Spleen (tissue), 11 donors: ENCODE results near the gene GRIK3. TPM values are rescaled to one million over a fixed set of nuclear protein-coding genes. Genes with fewer than 3 reads are reported as not detected.
A peak's percentile ranks its signal among the peaks of the same experiment; 100 is the strongest.
"Not testable (repeated sequence)": the region's sequence is repeated elsewhere in the genome, so short reads cannot be mapped to it uniquely, and the experiment has no call there.

Experiments used
- DNase-seq: peaks from one replicate; pipeline ENCODE4 v3.0.0-alpha.2; 2020
- H3K27ac ChIP-seq, 8 donors: fragments of 200-600 bp; sonication (generic) in 7 of 8; 1 replicate in 4 of 8; 2 replicates in 4 of 8; pipeline versions ENCODE4 v1.5.0 to v1.8.0; 2016 to 2021; ENCODE audit warnings: inconsistent platforms in 4 of 8, mild to moderate bottlenecking in 4 of 8, moderate library complexity in 1 of 8
- H3K27me3 ChIP-seq, 7 donors: fragments of 200-600 bp; sonication (generic) in 6 of 7; replicated peaks in 1 of 7; 1 replicate in 4 of 7; 2 replicates in 3 of 7; pipeline versions ENCODE4 v1.5.0 to v1.8.0; 2016 to 2021; ENCODE audit warnings: inconsistent platforms in 3 of 7, mild to moderate bottlenecking in 1 of 7
- H3K36me3 ChIP-seq, 6 donors: fragments of 200-600 bp; sonication (generic) in 5 of 6; 1 replicate in 4 of 6; 2 replicates in 2 of 6; pipeline versions ENCODE4 v1.5.0 to v1.8.0; 2016 to 2021; ENCODE audit warnings: inconsistent platforms in 2 of 6
- H3K4me1 ChIP-seq, 6 donors: fragments of 200-600 bp; sonication (generic) in 5 of 6; 1 replicate in 3 of 6; 2 replicates in 3 of 6; pipeline versions ENCODE4 v1.5.0 to v1.8.0; 2016 to 2021; ENCODE audit warnings: inconsistent platforms in 3 of 6
- H3K4me3 ChIP-seq, 8 donors: fragments of 200-600 bp; sonication (generic) in 7 of 8; 1 replicate in 4 of 8; 2 replicates in 4 of 8; pipeline versions ENCODE4 v1.5.0 to v1.8.0; 2016 to 2021; ENCODE audit warnings: inconsistent platforms in 4 of 8, mild to moderate bottlenecking in 4 of 8, moderate library complexity in 2 of 8
- H3K9me3 ChIP-seq, 8 donors: fragments of 200-600 bp; sonication (generic) in 7 of 8; 1 replicate in 4 of 8; 2 replicates in 4 of 8; pipeline versions ENCODE4 v1.5.0 to v1.8.0; 2016 to 2021; ENCODE audit warnings: inconsistent platforms in 4 of 8
- POLR2A ChIP-seq, 3 donors: fragments of 450-650 bp; IDR thresholded peaks; one replicate each; pipeline ENCODE4 v1.5.1; 2017; ENCODE audit warnings: antibody characterized with exemption in 3 of 3, mild to moderate bottlenecking in 1 of 3
- POLR2AphosphoS5 ChIP-seq, 3 donors: sonication (generic); formaldehyde crosslinking; IDR thresholded peaks; one replicate each; pipeline ENCODE4 v1.5.1; 2017; ENCODE audit warnings: antibody characterized with exemption in 3 of 3
- WGBS, 5 donors: extraction: QIAGEN DNeasy Blood & Tissue Kit in 3 of 5; methylation state at CpG; one replicate each; pipeline versions ENCODE4 v1.1.5 to v1.1.7; 2013 to 2018; 5-methylcytosine and 5-hydroxymethylcytosine counted together
- intact Hi-C: fragments of 100-400 bp; cut with DNase I; formaldehyde crosslinking; loops from one replicate; pipeline ENCODE4 v1.15.0; 2023; ENCODE audit warnings: low total_unique reads
- polyA plus RNA-seq, 3 donors: library from polyadenylated mRNA; stranded (reverse); fragments of 200-250 nt; gene quantifications; one replicate each; pipeline ENCODE4 v1.2.1, GENCODE V29; 2013
- total RNA-seq, 7 donors: library from RNA; depleted of rRNA in 3 of 7; stranded (reverse); fragments of >200 nt in 3 of 7; fragmentation: NEBNext Ultra II Directional in 4 of 7; extraction: Animal tissue kit (Norgen Biotek cat#: 25700) in 4 of 7; gene quantifications; one replicate each; pipeline versions ENCODE4 v1.1.0 to v1.2.1, GENCODE V29; 2016 to 2021
- TF ChIP-seq, protein P1 (sequence below), 11 experiments: fragments of 200-600 bp in 7 of 11; fragments of 450-650 bp in 4 of 11; sonication (generic) in 4 of 11; IDR thresholded peaks in 8 of 11; conservative IDR thresholded peaks in 3 of 11; 1 replicate in 7 of 11; 2 replicates in 4 of 11; pipeline versions ENCODE4 v1.4.0 to v1.8.0; 2016 to 2021; ENCODE audit warnings: antibody characterized with exemption in 11 of 11, inconsistent platforms in 4 of 11, mild to moderate bottlenecking in 1 of 11
- donor health status: healthy with polysubstance abuse.
- donor health status: DM: no; HTN: no; CAD: no; lungs with moderate emphysema.
- donor health status: DM: no; HTN: no; CAD: no.
- donor health status: Bipolar disorder and iron deficiency.
- donor health status: healthy.
- donor health status: DM: no; HTN: no; CAD: no.
- donor health status: DM: yes; HTN: yes; CAD: no.

Gene GRIK3
- total and polyA plus RNA-seq, 10 donors = 0.09 to 0.74 (median 0.19) TPM

DNA sequence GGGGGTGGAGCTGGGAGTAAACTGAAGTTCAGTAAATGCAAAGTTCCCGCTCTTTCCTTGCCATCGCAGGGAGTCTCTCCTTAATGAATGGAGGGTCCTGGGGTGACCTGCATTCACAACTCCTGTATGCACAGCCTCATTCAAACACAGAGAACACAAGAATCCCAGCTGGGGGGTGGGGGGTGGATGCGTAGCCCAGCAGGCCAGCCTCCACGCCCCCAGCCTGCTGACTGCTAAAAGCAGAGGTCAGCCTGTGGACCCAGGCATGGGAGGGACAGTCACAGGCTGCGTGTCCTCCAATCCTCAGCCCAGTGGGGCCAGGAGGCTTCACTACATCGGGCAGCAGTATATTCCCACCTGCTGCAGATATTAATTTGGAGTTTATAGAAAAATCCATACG is 263.1 kb downstream of the GRIK3 start:
- no peaks in the 10 kb centered on the region for H3K4me1 ChIP-seq
- H3K27me3 ChIP-seq = peaks cover 0 to 83% (median 8%) of the 10 kb centered on the region in 7 donors
- H3K9me3 ChIP-seq = no peaks in the 10 kb centered on the region
- H3K4me3 ChIP-seq = no peak overlapping the region
- 32 to 42% (median 40%) methylated on average over 6 to 7 of the region's 7 CpGs for WGBS, 5 donors
- DNase-seq = peak; percentile 28
- TF ChIP-seq POLR2A (IDR thresholded peaks at IDR 0.05) (no peak), POLR2AphosphoS5 (IDR thresholded peaks at IDR 0.05) (no peak)
- TF ChIP-seq, protein P1, sequence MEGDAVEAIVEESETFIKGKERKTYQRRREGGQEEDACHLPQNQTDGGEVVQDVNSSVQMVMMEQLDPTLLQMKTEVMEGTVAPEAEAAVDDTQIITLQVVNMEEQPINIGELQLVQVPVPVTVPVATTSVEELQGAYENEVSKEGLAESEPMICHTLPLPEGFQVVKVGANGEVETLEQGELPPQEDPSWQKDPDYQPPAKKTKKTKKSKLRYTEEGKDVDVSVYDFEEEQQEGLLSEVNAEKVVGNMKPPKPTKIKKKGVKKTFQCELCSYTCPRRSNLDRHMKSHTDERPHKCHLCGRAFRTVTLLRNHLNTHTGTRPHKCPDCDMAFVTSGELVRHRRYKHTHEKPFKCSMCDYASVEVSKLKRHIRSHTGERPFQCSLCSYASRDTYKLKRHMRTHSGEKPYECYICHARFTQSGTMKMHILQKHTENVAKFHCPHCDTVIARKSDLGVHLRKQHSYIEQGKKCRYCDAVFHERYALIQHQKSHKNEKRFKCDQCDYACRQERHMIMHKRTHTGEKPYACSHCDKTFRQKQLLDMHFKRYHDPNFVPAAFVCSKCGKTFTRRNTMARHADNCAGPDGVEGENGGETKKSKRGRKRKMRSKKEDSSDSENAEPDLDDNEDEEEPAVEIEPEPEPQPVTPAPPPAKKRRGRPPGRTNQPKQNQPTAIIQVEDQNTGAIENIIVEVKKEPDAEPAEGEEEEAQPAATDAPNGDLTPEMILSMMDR (IDR thresholded peaks at IDR 0.05 in 8 of 11, conservative IDR thresholded peaks at IDR 0.05 in 3 of 11) = no peak
- intact Hi-C loops = no loop called here
- H3K27ac ChIP-seq = no peak overlapping the region
- no peaks in the 10 kb centered on the region for H3K36me3 ChIP-seq

DNA sequence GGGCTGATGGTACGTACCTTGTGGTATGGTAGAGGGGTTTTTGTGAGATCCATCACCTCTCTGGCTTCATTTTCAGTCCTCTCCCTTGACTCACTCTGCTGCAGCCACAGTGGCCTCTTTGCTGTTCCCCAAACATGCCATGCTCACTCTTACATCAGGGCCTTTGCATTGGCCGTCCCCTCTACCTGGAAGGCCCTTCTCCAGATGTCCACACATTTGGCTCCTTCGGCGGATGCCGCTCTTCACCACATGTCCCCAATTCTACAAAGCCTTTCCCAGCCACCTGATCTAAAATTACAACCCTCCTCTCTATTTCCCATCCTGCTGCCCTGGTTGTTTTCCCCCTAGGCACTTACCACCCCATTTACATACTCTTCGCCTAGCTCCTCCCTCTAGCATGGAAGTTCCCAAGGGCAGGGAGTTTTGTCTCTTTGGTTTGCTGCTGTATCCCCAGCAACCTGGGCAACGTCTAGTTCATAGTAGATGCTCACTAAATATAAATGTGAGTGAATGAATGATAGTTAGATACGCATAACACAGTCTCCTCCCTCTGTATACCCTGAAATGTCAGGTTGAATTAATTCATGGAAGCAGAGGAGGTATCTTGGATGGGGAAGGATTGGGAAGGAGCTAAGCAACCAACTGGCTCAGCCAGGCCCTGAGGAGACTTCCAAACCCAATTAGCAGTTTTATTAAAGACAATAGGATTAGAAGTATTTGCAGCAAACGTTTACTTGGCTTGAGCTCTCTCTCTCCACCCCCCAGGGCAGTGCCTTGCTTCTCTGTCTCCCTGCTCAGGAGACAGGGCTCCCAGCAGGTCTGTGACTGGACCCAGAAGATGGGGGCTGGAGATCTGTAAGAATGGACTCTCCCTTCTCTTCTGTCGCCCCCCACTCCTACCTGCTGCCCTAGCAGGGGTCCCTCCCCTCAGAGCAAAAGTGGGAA is 264.2 kb downstream of the GRIK3 start:
- intact Hi-C loops = no loop called here
- WGBS, 5 donors = 53 to 59% (median 56%) methylated on average over 10 of the region's 10 CpGs
- no peaks in the 10 kb centered on the region for H3K36me3 ChIP-seq
- peak; percentile 40 for DNase-seq
- H3K4me3 ChIP-seq = no peak overlapping the region
- H3K4me1 ChIP-seq = no peaks in the 10 kb centered on the region
- no peak overlapping the region for H3K27ac ChIP-seq
- TF ChIP-seq, protein P1 (IDR thresholded peaks at IDR 0.05 in 8 of 11, conservative IDR thresholded peaks at IDR 0.05 in 3 of 11) = no peak
- TF ChIP-seq POLR2A (IDR thresholded peaks at IDR 0.05) (no peak), POLR2AphosphoS5 (IDR thresholded peaks at IDR 0.05) (no peak)
- H3K27me3 ChIP-seq = peaks cover 0 to 72% (median 8%) of the 10 kb centered on the region in 7 donors
- H3K9me3 ChIP-seq = no peaks in the 10 kb centered on the region

DNA sequence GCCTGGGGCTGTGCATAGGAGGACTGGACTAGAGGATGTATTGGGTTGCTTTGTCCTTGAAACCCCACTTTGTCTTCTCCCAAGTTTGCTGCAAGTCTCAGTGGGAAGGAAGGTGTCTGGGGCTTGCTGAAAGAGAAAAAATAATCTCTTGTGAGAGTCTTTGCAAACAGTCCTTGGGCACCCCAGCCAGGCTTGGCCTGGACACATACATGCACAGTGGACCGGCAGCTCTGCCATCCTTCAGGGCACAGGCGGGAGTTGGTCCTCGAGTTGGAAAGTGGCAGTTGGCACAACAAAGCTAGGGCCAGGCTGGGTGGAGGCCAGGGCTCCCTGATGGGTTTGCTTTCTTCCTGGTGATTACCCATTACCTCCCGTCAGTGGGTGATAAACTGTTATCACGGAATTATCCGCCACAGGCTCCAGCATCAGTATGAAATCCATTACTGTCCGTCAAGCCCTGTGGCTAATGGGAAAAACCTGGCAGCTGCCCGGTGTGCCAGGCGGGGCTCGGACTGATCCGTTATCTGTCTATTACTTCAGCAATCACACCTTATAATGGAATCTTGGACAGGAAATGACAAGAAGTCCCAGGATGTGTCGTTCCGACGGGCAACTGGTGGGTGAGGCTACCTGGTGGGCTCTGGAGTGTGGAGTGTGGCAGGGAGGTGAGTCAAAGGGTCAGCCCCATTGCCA is 265.7 kb downstream of the GRIK3 start:
- peak; percentile 45 for DNase-seq
- no peaks in the 10 kb centered on the region for H3K36me3 ChIP-seq
- no peaks in the 10 kb centered on the region for H3K4me1 ChIP-seq
- peaks cover 0 to 70% (median 8%) of the 10 kb centered on the region in 7 donors for H3K27me3 ChIP-seq
- H3K4me3 ChIP-seq = no peak overlapping the region
- H3K27ac ChIP-seq = no peak overlapping the region
- 79 to 85% (median 81%) methylated on average over 12 to 14 of the region's 14 CpGs for WGBS, 5 donors
- TF ChIP-seq POLR2A (IDR thresholded peaks at IDR 0.05) (no peak), POLR2AphosphoS5 (IDR thresholded peaks at IDR 0.05) (no peak)
- TF ChIP-seq, protein P1 (IDR thresholded peaks at IDR 0.05 in 8 of 11, conservative IDR thresholded peaks at IDR 0.05 in 3 of 11) = no peak
- intact Hi-C loops = no loop called here
- no peaks in the 10 kb centered on the region for H3K9me3 ChIP-seq

DNA sequence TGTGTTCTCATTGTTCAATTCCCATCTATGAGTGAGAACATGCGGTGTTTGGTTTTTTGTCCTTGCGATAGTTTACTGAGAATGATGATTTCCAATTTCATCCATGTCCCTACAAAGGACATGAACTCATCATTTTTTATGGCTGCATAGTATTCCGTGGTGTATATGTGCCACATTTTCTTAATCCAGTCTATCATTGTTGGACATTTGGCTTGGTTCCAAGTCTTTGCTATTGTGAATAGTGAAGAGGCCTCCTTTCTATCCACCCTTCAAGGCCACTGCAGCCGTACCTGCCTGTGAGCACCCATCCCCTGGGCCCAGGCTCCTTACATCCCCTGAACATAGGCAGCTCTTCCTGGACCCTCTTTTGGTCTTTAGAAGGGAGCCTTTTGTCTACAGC is 266.9 kb downstream of the GRIK3 start:
- H3K4me3 ChIP-seq, intact Hi-C loops, H3K9me3 ChIP-seq, H3K27ac ChIP-seq, H3K4me1 ChIP-seq, H3K36me3 ChIP-seq: not testable (repeated sequence)
- peaks cover 0 to 58% (median 6%) of the 10 kb centered on the region in 7 donors for H3K27me3 ChIP-seq
- 83 to 100% (median 88%) methylated on average over 1 to 4 of the region's 4 CpGs for WGBS, 5 donors
- peak; percentile 5 for DNase-seq
